GM19099 (cell line): ENCODE data around the gene RIPOR2.

Source experiments
- POLR2A ChIP-seq: IDR thresholded peaks from 3 replicates; pipeline ENCODE4 v1.6.1; 2011; ENCODE audit warnings: low read depth; ENCODE audit not compliant: insufficient read length; ENCODE audit errors: extremely low read depth

RIPOR2 gene

GRCh38 chr6:24821860-24822444 lies 113.8 kb downstream of the RIPOR2 start:
- TF ChIP-seq POLR2A: no peak

- TF ChIP-seq POLR2A: no peak
These were observed 117.4 kb downstream of the RIPOR2 start for GRCh38 chr6:24818346-24818745.

- TF ChIP-seq POLR2A: no peak
These were observed 126.0 kb downstream of the RIPOR2 start for GRCh38 chr6:24809728-24810127.

GRCh38 chr6:24807584-24807983 lies 128.2 kb downstream of the RIPOR2 start:
- no peak for TF ChIP-seq POLR2A

- no peak for TF ChIP-seq POLR2A
These were observed 133.3 kb downstream of the RIPOR2 start for GRCh38 chr6:24802271-24803059.

GRCh38 chr6:24799541-24799915 lies 136.2 kb downstream of the RIPOR2 start:
- no peak for TF ChIP-seq POLR2A

GRCh38 chr6:24798740-24799540 lies 136.8 kb downstream of the RIPOR2 start, which contains the start of gene ARMH2:
Gene ARMH2, minus strand, starts transcription at chr6:24798917. Its CDS starts 60 bp downstream, at chr6:24798857.
- TF ChIP-seq POLR2A: no peak

GRCh38 chr6:24797596-24798216 lies 138.1 kb downstream of the RIPOR2 start:
- no peak for TF ChIP-seq POLR2A

GRCh38 chr6:24796616-24797290 lies 139.0 kb downstream of the RIPOR2 start:
- TF ChIP-seq POLR2A: no peak

GRCh38 chr6:24795106-24795505 lies 140.7 kb downstream of the RIPOR2 start:
- TF ChIP-seq POLR2A: no peak

GRCh38 chr6:24788031-24788665 lies 147.6 kb downstream of the RIPOR2 start:
- no peak for TF ChIP-seq POLR2A

GRCh38 chr6:24780206-24780605 lies 155.6 kb downstream of the RIPOR2 start:
- TF ChIP-seq POLR2A: no peak

- no peak for TF ChIP-seq POLR2A
These were observed 156.2 kb downstream of the RIPOR2 start for GRCh38 chr6:24779416-24780016.

- no peak for TF ChIP-seq POLR2A
These were observed 156.9 kb downstream of the RIPOR2 start for GRCh38 chr6:24778878-24779277.
